ENCODE data around the gene NDRG4. TPM values are rescaled to one million over a fixed set of nuclear protein-coding genes. Genes with fewer than 3 reads are reported as not detected.

The NDRG4 gene
- total RNA-seq, 2 donors from 2014 or later: 2.2 to 11.0 TPM

- H3K27ac ChIP-seq: no peak overlapping the region
- H3K27me3 ChIP-seq (replicated peaks; ENCODE audit: insufficient read depth): no peaks in the 10 kb centered on the region
- no peaks in the 10 kb centered on the region for H3K36me3 ChIP-seq
- no peak overlapping the region for H3K4me3 ChIP-seq
- H3K4me1 ChIP-seq (ENCODE audit: control insufficient read depth in 1 of 2, low read depth in 2 of 2): no peaks in the 10 kb centered on the region
- ATAC-seq (ENCODE audit: insufficient number of reproducible peaks, low FRiP score, low read depth) (no peak), DNase-seq (ENCODE audit: low spot score) (no peak)
- TF ChIP-seq CTCF (IDR thresholded peaks at IDR 0.05): no peak
- no peaks in the 10 kb centered on the region for H3K9me3 ChIP-seq
Observed at GRCh38 chr16:58472827-58473226, 27.1 kb upstream of the NDRG4 start.

DNA sequence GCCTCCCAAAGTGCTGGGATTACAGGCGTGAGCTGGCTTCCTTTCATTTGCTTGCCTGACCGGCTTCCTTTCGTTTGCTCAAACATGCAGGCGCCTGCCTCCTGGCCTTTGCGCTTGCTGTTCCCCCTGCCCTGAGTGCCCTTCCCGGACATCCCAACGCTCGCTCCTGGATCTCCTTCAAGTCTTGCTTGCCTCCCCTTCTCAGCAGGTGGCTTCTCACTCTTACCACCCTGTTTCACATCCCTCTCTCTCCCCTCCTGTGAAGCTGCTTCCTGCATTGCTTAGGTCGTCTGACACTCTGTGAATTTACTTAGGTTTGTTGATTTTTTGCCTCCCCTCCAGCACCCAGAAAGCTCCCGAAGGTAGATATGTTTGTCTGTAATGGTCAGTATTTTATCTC is 25.6 kb upstream of the NDRG4 start:
- no peaks in the 10 kb centered on the region for H3K9me3 ChIP-seq
- no peak overlapping the region for H3K4me3 ChIP-seq
- H3K27me3 ChIP-seq (replicated peaks; ENCODE audit: insufficient read depth): no peaks in the 10 kb centered on the region
- H3K36me3 ChIP-seq: no peaks in the 10 kb centered on the region
- TF ChIP-seq CTCF (IDR thresholded peaks at IDR 0.05): no peak
- DNase-seq (ENCODE audit: low spot score) (no peak), ATAC-seq (ENCODE audit: insufficient number of reproducible peaks, low FRiP score, low read depth) (no peak)
- H3K27ac ChIP-seq: no peak overlapping the region
- no peaks in the 10 kb centered on the region for H3K4me1 ChIP-seq (ENCODE audit: control insufficient read depth in 1 of 2, low read depth in 2 of 2)

DNA sequence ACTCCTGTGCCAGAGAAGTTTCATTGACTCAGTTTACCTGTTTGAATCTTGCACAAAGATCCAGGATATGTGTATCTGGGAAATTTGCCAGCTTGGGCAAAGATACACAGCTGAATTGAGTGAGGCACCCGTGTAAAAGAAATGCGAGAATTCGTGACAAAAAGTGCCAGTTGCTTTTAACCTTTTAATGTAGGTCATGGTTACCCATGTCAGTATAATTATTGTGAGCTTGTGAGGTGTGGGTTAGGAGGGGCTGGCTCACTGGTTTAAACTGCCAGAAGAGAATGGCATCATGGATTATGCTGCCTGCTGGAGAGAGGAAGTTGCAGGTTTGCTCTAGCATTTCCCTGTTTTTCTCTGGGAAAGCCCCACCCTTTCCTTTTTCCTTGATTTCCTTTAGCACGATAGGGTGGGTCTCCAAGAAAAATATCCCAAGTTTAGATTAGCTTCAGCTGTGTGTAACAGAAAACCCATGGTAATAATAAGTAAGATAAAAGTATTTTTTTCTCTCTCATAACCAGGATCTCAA is 24.8 kb upstream of the NDRG4 start:
- Histone ChIP-seq H3K36me3 (no peaks in the 10 kb centered on the region), H3K27me3 (replicated peaks; ENCODE audit: insufficient read depth) (no peaks in the 10 kb centered on the region), H3K4me1 (ENCODE audit: control insufficient read depth in 1 of 2, low read depth in 2 of 2) (no peaks in the 10 kb centered on the region), H3K9me3 (no peaks in the 10 kb centered on the region), H3K27ac (no peak overlapping the region), H3K4me3 (no peak overlapping the region)
- DNase-seq (ENCODE audit: low spot score): no peak
- TF ChIP-seq CTCF (IDR thresholded peaks at IDR 0.05): no peak
- no peak for ATAC-seq (ENCODE audit: insufficient number of reproducible peaks, low FRiP score, low read depth)

- ATAC-seq (ENCODE audit: insufficient number of reproducible peaks, low FRiP score, low read depth) (no peak), DNase-seq (ENCODE audit: low spot score) (no peak)
- Histone ChIP-seq H3K27ac (no peak overlapping the region), H3K36me3 (no peaks in the 10 kb centered on the region), H3K9me3 (no peaks in the 10 kb centered on the region), H3K4me3 (no peak overlapping the region), H3K4me1 (ENCODE audit: control insufficient read depth in 1 of 2, low read depth in 2 of 2) (no peaks in the 10 kb centered on the region), H3K27me3 (replicated peaks; ENCODE audit: insufficient read depth) (no peaks in the 10 kb centered on the region)
- TF ChIP-seq CTCF (IDR thresholded peaks at IDR 0.05): no peak
Observed at GRCh38 chr16:58476791-58477190, 23.2 kb upstream of the NDRG4 start.

GRCh38 chr16:58478427-58478826 is 21.5 kb upstream of the NDRG4 start:
- Histone ChIP-seq H3K4me3 (no peak overlapping the region), H3K27me3 (replicated peaks; ENCODE audit: insufficient read depth) (no peaks in the 10 kb centered on the region), H3K27ac (no peak overlapping the region), H3K36me3 (no peaks in the 10 kb centered on the region), H3K4me1 (ENCODE audit: control insufficient read depth in 1 of 2, low read depth in 2 of 2) (no peaks in the 10 kb centered on the region), H3K9me3 (no peaks in the 10 kb centered on the region)
- DNase-seq (ENCODE audit: low spot score): no peak
- no peak for ATAC-seq (ENCODE audit: insufficient number of reproducible peaks, low FRiP score, low read depth)
- TF ChIP-seq CTCF (IDR thresholded peaks at IDR 0.05): no peak

Measured in thoracic aorta (tissue), 2 donors.